Thyroid gland (tissue), 4 donors: ENCODE results near the gene SETBP1. TPM values are rescaled to one million over a fixed set of nuclear protein-coding genes. Genes with fewer than 3 reads are reported as not detected.

Experiments used
- DNase-seq, 2 donors: peaks; one replicate each; pipeline ENCODE4 v3.0.0-alpha.2; 2019
- H3K27ac ChIP-seq, 3 donors: fragments of 200-600 bp; sonication (generic); 1 replicate in 2 of 3; 2 replicates in 1 of 3; pipeline ENCODE4 v1.5.1; 2016 to 2019; ENCODE audit warnings: mild to moderate bottlenecking in 1 of 3, moderate library complexity in 1 of 3
- H3K27me3 ChIP-seq: fragments of 200-600 bp; sonication (generic); one replicate; pipeline ENCODE4 v1.5.1; 2019
- H3K36me3 ChIP-seq, 2 donors: fragments of 200-600 bp; sonication (generic); one replicate each; pipeline ENCODE4 v1.5.1; 2016 to 2019
- H3K4me1 ChIP-seq, 2 donors: fragments of 200-600 bp; sonication (generic); one replicate each; pipeline ENCODE4 v1.5.1; 2017 to 2019
- H3K4me3 ChIP-seq, 3 donors: fragments of 200-600 bp; sonication (generic); replicated peaks in 1 of 3; 1 replicate in 2 of 3; 2 replicates in 1 of 3; pipeline ENCODE4 v1.5.1; 2016; ENCODE audit warnings: mild to moderate bottlenecking in 1 of 3
- H3K9me3 ChIP-seq: fragments of 200-600 bp; sonication (generic); one replicate; pipeline ENCODE4 v1.5.1; 2017
- POLR2A ChIP-seq, 2 donors: fragments of 450-650 bp; IDR thresholded peaks; one replicate each; pipeline ENCODE4 v1.6.1; 2017; ENCODE audit warnings: antibody characterized with exemption in 2 of 2, mild to moderate bottlenecking in 2 of 2, moderate library complexity in 1 of 2
- WGBS, 2 donors: methylation state at CpG; one replicate each; pipeline ENCODE4 v1.1.5; 2017; 5-methylcytosine and 5-hydroxymethylcytosine counted together
- intact Hi-C: fragments of 100-400 bp; cut with DNase I; formaldehyde crosslinking; loops from one replicate; pipeline ENCODE4 v1.15.1; 2023
- total RNA-seq, 4 donors: library from RNA; depleted of rRNA; stranded (reverse); fragments of >200 nt; gene quantifications; one replicate each; pipeline ENCODE4 v1.2.3, GENCODE V29; 2016
- TF ChIP-seq, protein P1 (sequence below), 6 experiments: fragments of 200-600 bp in 3 of 6; fragments of 450-650 bp in 3 of 6; sonication (generic) in 3 of 6; IDR thresholded peaks; one replicate each; pipeline ENCODE4 v1.5.1; 2016 to 2019; ENCODE audit warnings: antibody characterized with exemption in 6 of 6, mild to moderate bottlenecking in 2 of 6, inconsistent platforms in 1 of 6, moderate library complexity in 1 of 6

The SETBP1 gene
- total RNA-seq, 4 donors from 2014 or later: 32.1 to 72.0 (median 42.0) TPM

DNA sequence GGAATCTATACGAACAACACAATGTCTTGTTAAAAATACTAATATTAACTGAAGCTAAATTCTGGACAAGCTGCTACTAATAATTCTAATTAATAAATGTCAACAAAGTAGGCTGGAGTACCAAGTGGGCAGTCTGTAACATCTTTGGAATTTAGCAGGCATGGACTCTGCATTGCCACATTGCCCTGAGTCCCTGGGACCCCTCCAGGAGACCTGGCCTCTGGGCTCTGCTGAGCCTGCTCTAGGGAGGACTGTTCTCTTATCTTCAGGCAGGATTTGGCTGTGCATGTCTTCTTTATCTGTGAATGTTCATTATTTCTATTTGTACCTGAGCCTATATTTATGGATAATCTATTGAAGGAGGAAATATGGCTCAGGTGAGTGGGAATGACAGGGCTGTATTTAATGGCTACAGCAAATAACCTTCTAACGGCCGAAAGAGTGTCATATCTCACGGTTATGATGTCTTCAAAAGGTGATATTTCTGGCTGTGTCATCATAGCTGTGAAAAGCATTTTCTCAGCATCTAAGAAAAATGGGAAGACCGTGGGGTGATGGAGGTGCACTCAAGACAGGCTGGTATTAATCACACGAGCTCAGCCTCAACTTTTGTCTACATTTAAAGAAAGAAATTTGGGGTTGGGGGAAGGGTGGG lies 28.6 kb upstream of the SETBP1 start:
- no peak for DNase-seq
- H3K27ac ChIP-seq: peak overlapping the region in 1 of 3 donors; percentile 31

DNA sequence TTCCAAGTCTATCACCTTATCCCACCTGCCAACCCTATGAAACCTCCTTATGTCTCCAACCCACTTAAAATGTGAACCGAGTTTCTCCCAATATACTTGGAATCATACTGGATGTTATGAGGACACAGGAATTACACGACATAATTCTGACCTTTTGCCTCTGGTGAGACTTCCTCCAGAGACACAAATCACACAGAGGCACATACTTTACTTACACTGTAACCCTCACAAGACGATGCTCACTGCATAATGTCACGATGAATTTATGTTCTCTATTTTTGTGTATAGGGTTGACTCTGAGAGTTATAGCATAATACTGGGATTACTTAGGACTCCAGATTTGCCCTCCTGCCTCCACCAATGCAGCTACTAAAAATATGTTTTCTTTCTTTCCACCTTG lies 28.0 kb upstream of the SETBP1 start:
- no peak overlapping the region for H3K4me3 ChIP-seq
- no peaks in the 10 kb centered on the region for H3K36me3 ChIP-seq
- WGBS, 2 donors: 86 to 90% methylated on average over 4 of the region's 4 CpGs
- H3K9me3 ChIP-seq: no peaks in the 10 kb centered on the region
- no peaks in the 10 kb centered on the region for H3K27me3 ChIP-seq
- DNase-seq: no peak
- intact Hi-C loops: no loop called here
- TF ChIP-seq POLR2A (IDR thresholded peaks at IDR 0.05): no peak
- TF ChIP-seq, protein P1, sequence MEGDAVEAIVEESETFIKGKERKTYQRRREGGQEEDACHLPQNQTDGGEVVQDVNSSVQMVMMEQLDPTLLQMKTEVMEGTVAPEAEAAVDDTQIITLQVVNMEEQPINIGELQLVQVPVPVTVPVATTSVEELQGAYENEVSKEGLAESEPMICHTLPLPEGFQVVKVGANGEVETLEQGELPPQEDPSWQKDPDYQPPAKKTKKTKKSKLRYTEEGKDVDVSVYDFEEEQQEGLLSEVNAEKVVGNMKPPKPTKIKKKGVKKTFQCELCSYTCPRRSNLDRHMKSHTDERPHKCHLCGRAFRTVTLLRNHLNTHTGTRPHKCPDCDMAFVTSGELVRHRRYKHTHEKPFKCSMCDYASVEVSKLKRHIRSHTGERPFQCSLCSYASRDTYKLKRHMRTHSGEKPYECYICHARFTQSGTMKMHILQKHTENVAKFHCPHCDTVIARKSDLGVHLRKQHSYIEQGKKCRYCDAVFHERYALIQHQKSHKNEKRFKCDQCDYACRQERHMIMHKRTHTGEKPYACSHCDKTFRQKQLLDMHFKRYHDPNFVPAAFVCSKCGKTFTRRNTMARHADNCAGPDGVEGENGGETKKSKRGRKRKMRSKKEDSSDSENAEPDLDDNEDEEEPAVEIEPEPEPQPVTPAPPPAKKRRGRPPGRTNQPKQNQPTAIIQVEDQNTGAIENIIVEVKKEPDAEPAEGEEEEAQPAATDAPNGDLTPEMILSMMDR (IDR thresholded peaks at IDR 0.05): no peak
- H3K4me1 ChIP-seq: peaks cover 18 to 25% of the 10 kb centered on the region in 2 donors
- H3K27ac ChIP-seq: peak overlapping the region in 1 of 3 donors; percentile 31

More for the DNA sequence above, 28.6 kb upstream of the SETBP1 start:
- Histone ChIP-seq H3K9me3 (no peaks in the 10 kb centered on the region), H3K4me3 (no peak overlapping the region), H3K4me1 (peaks cover 18 to 25% of the 10 kb centered on the region in 2 donors), H3K36me3 (no peaks in the 10 kb centered on the region), H3K27me3 (no peaks in the 10 kb centered on the region)
- no peak for TF ChIP-seq POLR2A (IDR thresholded peaks at IDR 0.05)
- TF ChIP-seq, protein P1 (IDR thresholded peaks at IDR 0.05): no peak
- intact Hi-C loops: no loop called here
- 92 to 96% methylated on average over 6 of the region's 6 CpGs for WGBS, 2 donors

DNA sequence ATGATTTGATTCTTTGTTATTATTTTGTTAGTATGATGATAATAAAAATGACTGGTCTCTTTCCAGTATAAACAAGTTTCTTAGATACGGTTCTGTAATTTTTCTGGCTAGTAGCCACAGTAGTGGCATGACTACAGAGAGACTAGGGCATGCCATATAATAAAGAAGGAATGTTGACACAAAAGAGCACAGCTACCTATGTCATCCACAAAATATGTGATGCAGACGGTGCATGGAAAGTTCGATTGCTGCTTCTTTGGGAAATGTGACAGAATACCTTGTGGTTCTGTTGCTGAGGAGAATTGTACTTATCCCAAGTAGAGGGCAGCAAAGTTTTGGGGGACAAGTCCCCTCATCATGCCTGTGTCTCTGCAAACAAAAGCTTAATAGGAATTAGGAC lies 26.1 kb upstream of the SETBP1 start:
- no peaks in the 10 kb centered on the region for H3K36me3 ChIP-seq
- no peak for TF ChIP-seq POLR2A (IDR thresholded peaks at IDR 0.05)
- TF ChIP-seq, protein P1 (IDR thresholded peaks at IDR 0.05): no peak
- H3K27ac ChIP-seq: no peak overlapping the region
- H3K4me3 ChIP-seq: no peak overlapping the region
- H3K27me3 ChIP-seq: no peaks in the 10 kb centered on the region
- intact Hi-C loops: no loop called here
- no peaks in the 10 kb centered on the region for H3K9me3 ChIP-seq
- DNase-seq: no peak
- 30 to 42% methylated on average over 3 of the region's 3 CpGs for WGBS, 2 donors
- peaks cover 18 to 25% of the 10 kb centered on the region in 2 donors for H3K4me1 ChIP-seq

DNA sequence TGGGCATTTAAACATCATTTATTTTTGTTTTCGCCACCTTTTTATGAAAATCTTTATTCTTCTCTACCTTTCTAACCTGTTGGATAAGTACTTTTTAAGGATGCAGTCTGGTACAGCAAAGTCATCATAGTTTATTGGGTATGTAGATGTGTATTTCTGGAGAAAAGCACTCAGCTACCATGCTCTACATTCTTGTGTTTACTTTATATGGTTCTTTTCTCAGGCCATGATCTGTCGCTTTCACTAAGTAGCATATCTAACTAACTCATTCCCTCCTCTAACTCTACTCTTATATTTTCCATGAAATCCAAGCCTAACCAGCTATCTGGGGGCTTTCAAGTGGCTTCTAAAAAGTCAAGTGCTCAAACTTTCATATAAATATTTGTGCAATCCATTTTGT lies 25.3 kb upstream of the SETBP1 start:
- no peaks in the 10 kb centered on the region for H3K36me3 ChIP-seq
- 72 to 95% methylated on average over 2 of the region's 2 CpGs for WGBS, 2 donors
- no peaks in the 10 kb centered on the region for H3K27me3 ChIP-seq
- H3K9me3 ChIP-seq: no peaks in the 10 kb centered on the region
- TF ChIP-seq, protein P1 (IDR thresholded peaks at IDR 0.05): no peak
- no peak for TF ChIP-seq POLR2A (IDR thresholded peaks at IDR 0.05)
- H3K4me1 ChIP-seq: peaks cover 18 to 25% of the 10 kb centered on the region in 2 donors
- H3K4me3 ChIP-seq: no peak overlapping the region
- intact Hi-C loops: no loop called here
- H3K27ac ChIP-seq: no peak overlapping the region
- DNase-seq: no peak

DNA sequence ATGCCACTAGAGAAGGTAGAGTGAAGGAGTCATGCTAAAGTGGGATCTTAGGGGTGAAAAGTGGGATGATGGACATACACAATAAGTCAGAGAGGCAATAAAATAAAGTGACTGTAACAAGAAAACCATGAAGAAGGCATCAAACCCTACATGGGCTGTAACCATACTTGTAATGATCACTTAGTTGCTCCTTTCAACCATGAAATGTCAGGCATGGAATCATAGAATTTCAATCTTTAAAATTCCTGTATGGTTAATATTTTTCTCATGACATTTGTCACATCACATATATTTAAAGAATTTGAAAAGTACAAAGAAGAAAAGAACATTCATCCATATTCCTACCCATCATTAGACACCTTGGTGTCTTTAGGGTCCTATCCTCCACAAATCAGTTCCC lies 20.9 kb upstream of the SETBP1 start:
- no peaks in the 10 kb centered on the region for H3K9me3 ChIP-seq
- no peak for DNase-seq
- no peak overlapping the region for H3K27ac ChIP-seq
- H3K27me3 ChIP-seq: no peaks in the 10 kb centered on the region
- intact Hi-C loops: no loop called here
- H3K4me3 ChIP-seq: no peak overlapping the region
- TF ChIP-seq, protein P1 (IDR thresholded peaks at IDR 0.05): no peak
- TF ChIP-seq POLR2A (IDR thresholded peaks at IDR 0.05): no peak
- H3K4me1 ChIP-seq: peaks cover 4 to 6% of the 10 kb centered on the region in 2 donors
- no peaks in the 10 kb centered on the region for H3K36me3 ChIP-seq
